ENCODE measurements around the gene HAL.

The HAL gene

GRCh38 chr12:95962222-95962621 is 33.9 kb downstream of the HAL start:
- no peak overlapping the region for H3K4me3 ChIP-seq (ENCODE audit: insufficient read depth, low read depth, low read length)
- H3K27me3 ChIP-seq (ENCODE audit: control insufficient read depth, insufficient read depth, low read length, poor library complexity, severe bottlenecking), result no peaks in the 10 kb centered on the region
- no peaks in the 10 kb centered on the region for H3K4me1 ChIP-seq (ENCODE audit: control insufficient read depth, insufficient read depth, low read length)
- H3K36me3 ChIP-seq (ENCODE audit: control insufficient read depth, insufficient read depth, low read length), result no peaks in the 10 kb centered on the region
- WGBS, 2 experiments, result 90 to 91% methylated on average over 7 of the region's 7 CpGs
- H3K9me3 ChIP-seq (ENCODE audit: control insufficient read depth, low read length), result no peaks in the 10 kb centered on the region
- no peak overlapping the region for H3K27ac ChIP-seq (ENCODE audit: insufficient read depth, low read depth, low read length, poor library complexity, severe bottlenecking)

GRCh38 chr12:95960241-95960640 is 35.9 kb downstream of the HAL start:
- no peaks in the 10 kb centered on the region for H3K27me3 ChIP-seq (ENCODE audit: control insufficient read depth, insufficient read depth, low read length, poor library complexity, severe bottlenecking)
- no peaks in the 10 kb centered on the region for H3K4me1 ChIP-seq (ENCODE audit: control insufficient read depth, insufficient read depth, low read length)
- no peak overlapping the region for H3K27ac ChIP-seq (ENCODE audit: insufficient read depth, low read depth, low read length, poor library complexity, severe bottlenecking)
- no peaks in the 10 kb centered on the region for H3K9me3 ChIP-seq (ENCODE audit: control insufficient read depth, low read length)
- 89 to 95% methylated on average over 5 of the region's 5 CpGs for WGBS, 2 experiments
- no peaks in the 10 kb centered on the region for H3K36me3 ChIP-seq (ENCODE audit: control insufficient read depth, insufficient read depth, low read length)
- H3K4me3 ChIP-seq (ENCODE audit: insufficient read depth, low read depth, low read length), result no peak overlapping the region

GRCh38 chr12:95959107-95959506 is 37.0 kb downstream of the HAL start:
- WGBS, 2 experiments, result 67 to 84% methylated on average over 1 of the region's 1 CpG
- H3K36me3 ChIP-seq (ENCODE audit: control insufficient read depth, insufficient read depth, low read length), result no peaks in the 10 kb centered on the region

GRCh38 chr12:95956557-95957145 is 39.5 kb downstream of the HAL start:
- Histone ChIP-seq H3K9me3 (ENCODE audit: control insufficient read depth, low read length) (no peaks in the 10 kb centered on the region), H3K36me3 (ENCODE audit: control insufficient read depth, insufficient read depth, low read length) (no peaks in the 10 kb centered on the region), H3K27ac (ENCODE audit: insufficient read depth, low read depth, low read length, poor library complexity, severe bottlenecking) (no peak overlapping the region), H3K4me1 (ENCODE audit: control insufficient read depth, insufficient read depth, low read length) (no peaks in the 10 kb centered on the region), H3K4me3 (ENCODE audit: insufficient read depth, low read depth, low read length) (no peak overlapping the region), H3K27me3 (ENCODE audit: control insufficient read depth, insufficient read depth, low read length, poor library complexity, severe bottlenecking) (no peaks in the 10 kb centered on the region)
- WGBS, 2 experiments, result 72 to 79% methylated on average over 27 of the region's 27 CpGs

More at GRCh38 chr12:95959107-95959506, 37.0 kb downstream of the HAL start:
- H3K27me3 ChIP-seq (ENCODE audit: control insufficient read depth, insufficient read depth, low read length, poor library complexity, severe bottlenecking), result no peaks in the 10 kb centered on the region
- no peaks in the 10 kb centered on the region for H3K9me3 ChIP-seq (ENCODE audit: control insufficient read depth, low read length)
- H3K4me3 ChIP-seq (ENCODE audit: insufficient read depth, low read depth, low read length), result no peak overlapping the region
- H3K4me1 ChIP-seq (ENCODE audit: control insufficient read depth, insufficient read depth, low read length), result no peaks in the 10 kb centered on the region
- no peak overlapping the region for H3K27ac ChIP-seq (ENCODE audit: insufficient read depth, low read depth, low read length, poor library complexity, severe bottlenecking)

- Histone ChIP-seq H3K27ac (ENCODE audit: insufficient read depth, low read depth, low read length, poor library complexity, severe bottlenecking) (no peak overlapping the region), H3K4me1 (ENCODE audit: control insufficient read depth, insufficient read depth, low read length) (no peaks in the 10 kb centered on the region), H3K9me3 (ENCODE audit: control insufficient read depth, low read length) (no peaks in the 10 kb centered on the region), H3K27me3 (ENCODE audit: control insufficient read depth, insufficient read depth, low read length, poor library complexity, severe bottlenecking) (no peaks in the 10 kb centered on the region), H3K36me3 (ENCODE audit: control insufficient read depth, insufficient read depth, low read length) (no peaks in the 10 kb centered on the region), H3K4me3 (ENCODE audit: insufficient read depth, low read depth, low read length) (no peak overlapping the region)
- 77 to 81% methylated on average over 7 of the region's 7 CpGs for WGBS, 2 experiments
Observed at GRCh38 chr12:95955549-95956159, 40.5 kb downstream of the HAL start.

- Histone ChIP-seq H3K27ac (ENCODE audit: insufficient read depth, low read depth, low read length, poor library complexity, severe bottlenecking) (no peak overlapping the region), H3K9me3 (ENCODE audit: control insufficient read depth, low read length) (no peaks in the 10 kb centered on the region), H3K27me3 (ENCODE audit: control insufficient read depth, insufficient read depth, low read length, poor library complexity, severe bottlenecking) (no peaks in the 10 kb centered on the region), H3K4me3 (ENCODE audit: insufficient read depth, low read depth, low read length) (no peak overlapping the region), H3K4me1 (ENCODE audit: control insufficient read depth, insufficient read depth, low read length) (no peaks in the 10 kb centered on the region), H3K36me3 (ENCODE audit: control insufficient read depth, insufficient read depth, low read length) (no peaks in the 10 kb centered on the region)
- WGBS, 2 experiments, result 79% methylated on average over 1 of the region's 1 CpG; no CpG with 5 or more reads in 1 of the 2 experiments
Observed at GRCh38 chr12:95953000-95953399, 43.1 kb downstream of the HAL start.

- no peak overlapping the region for H3K27ac ChIP-seq (ENCODE audit: insufficient read depth, low read depth, low read length, poor library complexity, severe bottlenecking)
- H3K4me3 ChIP-seq (ENCODE audit: insufficient read depth, low read depth, low read length), result no peak overlapping the region
- H3K9me3 ChIP-seq (ENCODE audit: control insufficient read depth, low read length), result no peaks in the 10 kb centered on the region
- no peaks in the 10 kb centered on the region for H3K4me1 ChIP-seq (ENCODE audit: control insufficient read depth, insufficient read depth, low read length)
- no peaks in the 10 kb centered on the region for H3K27me3 ChIP-seq (ENCODE audit: control insufficient read depth, insufficient read depth, low read length, poor library complexity, severe bottlenecking)
- no peaks in the 10 kb centered on the region for H3K36me3 ChIP-seq (ENCODE audit: control insufficient read depth, insufficient read depth, low read length)
Observed at GRCh38 chr12:95951515-95951914, 44.6 kb downstream of the HAL start.

GRCh38 chr12:95949477-95950206 is 46.5 kb downstream of the HAL start:
- Histone ChIP-seq H3K36me3 (ENCODE audit: control insufficient read depth, insufficient read depth, low read length) (no peaks in the 10 kb centered on the region), H3K27ac (ENCODE audit: insufficient read depth, low read depth, low read length, poor library complexity, severe bottlenecking) (no peak overlapping the region), H3K9me3 (ENCODE audit: control insufficient read depth, low read length) (no peaks in the 10 kb centered on the region), H3K4me3 (ENCODE audit: insufficient read depth, low read depth, low read length) (no peak overlapping the region), H3K27me3 (ENCODE audit: control insufficient read depth, insufficient read depth, low read length, poor library complexity, severe bottlenecking) (peaks cover 5% of the 10 kb centered on the region), H3K4me1 (ENCODE audit: control insufficient read depth, insufficient read depth, low read length) (no peaks in the 10 kb centered on the region)
- 62 to 75% methylated on average over 2 to 3 of the region's 4 CpGs for WGBS, 2 experiments

- whole genome bisulfite sequencing, 2 experiments, result 91 to 94% methylated on average over 10 of the region's 10 CpGs
- H3K4me1 ChIP-seq (ENCODE audit: control insufficient read depth, insufficient read depth, low read length), result no peaks in the 10 kb centered on the region
- no peaks in the 10 kb centered on the region for H3K36me3 ChIP-seq (ENCODE audit: control insufficient read depth, insufficient read depth, low read length)
- H3K27me3 ChIP-seq (ENCODE audit: control insufficient read depth, insufficient read depth, low read length, poor library complexity, severe bottlenecking), result peaks cover 19% of the 10 kb centered on the region
- H3K27ac ChIP-seq (ENCODE audit: insufficient read depth, low read depth, low read length, poor library complexity, severe bottlenecking), result no peak overlapping the region
- H3K4me3 ChIP-seq (ENCODE audit: insufficient read depth, low read depth, low read length), result no peak overlapping the region
- no peaks in the 10 kb centered on the region for H3K9me3 ChIP-seq (ENCODE audit: control insufficient read depth, low read length)
Observed at GRCh38 chr12:95944108-95944704, 51.9 kb downstream of the HAL start.

- H3K27me3 ChIP-seq (ENCODE audit: control insufficient read depth, insufficient read depth, low read length, poor library complexity, severe bottlenecking), result peaks cover 19% of the 10 kb centered on the region
- no peaks in the 10 kb centered on the region for H3K36me3 ChIP-seq (ENCODE audit: control insufficient read depth, insufficient read depth, low read length)
- no peaks in the 10 kb centered on the region for H3K9me3 ChIP-seq (ENCODE audit: control insufficient read depth, low read length)
- WGBS, 2 experiments, result 3 to 4% methylated on average over 38 of the region's 38 CpGs
- H3K4me1 ChIP-seq (ENCODE audit: control insufficient read depth, insufficient read depth, low read length), result no peaks in the 10 kb centered on the region
- no peak within 1 kb of the TSS for H3K27ac ChIP-seq (ENCODE audit: insufficient read depth, low read depth, low read length, poor library complexity, severe bottlenecking)
- peak within 1 kb of the TSS; percentile 61 for H3K4me3 ChIP-seq (ENCODE audit: insufficient read depth, low read depth, low read length)
Observed at GRCh38 chr12:95943330-95943842, 52.8 kb downstream of the HAL start, which contains the start of gene AMDHD1. Gene AMDHD1 (plus strand): TSS chr12:95943331. CDS start chr12:95943399, 68 bp downstream.
